Right ventricle myocardium inferior (tissue), 1 donor: Measurements from ENCODE around the gene DUOX2. TPM values are rescaled to one million over a fixed set of nuclear protein-coding genes. Genes with fewer than 3 reads are reported as not detected.
"Not testable (repeated sequence)": the region's sequence is repeated elsewhere in the genome, so short reads cannot be mapped to it uniquely, and the experiment has no call there.

Experiments used
- ATAC-seq: fragments of 200-7000 bp; cut with Tn5 transposase; one replicate; pipeline ENCODE4 v1.9.1; 2020; ENCODE audit warnings: mild to moderate bottlenecking, moderate library complexity
- DNase-seq: peaks from one replicate; pipeline ENCODE4 v3.0.0; 2021; ENCODE audit errors: missing footprints
- intact Hi-C: fragments of 100-400 bp; cut with DNase I; formaldehyde crosslinking; loops from one replicate; pipeline ENCODE4 v1.11.0; 2022
- total RNA-seq: library from RNA; stranded (reverse); fragmentation: NEBNext Ultra II Directional; extraction: Animal tissue kit (Norgen Biotek cat#: 25700); gene quantifications from one replicate; pipeline ENCODE4 v1.2.1, GENCODE V29; 2021
- donor health status: DM: no; HTN: yes; CAD: no; lungs with severe emphysema.

Gene DUOX2
- total RNA-seq, 1 donor from 2014 or later, result 0.08 TPM

DNA sequence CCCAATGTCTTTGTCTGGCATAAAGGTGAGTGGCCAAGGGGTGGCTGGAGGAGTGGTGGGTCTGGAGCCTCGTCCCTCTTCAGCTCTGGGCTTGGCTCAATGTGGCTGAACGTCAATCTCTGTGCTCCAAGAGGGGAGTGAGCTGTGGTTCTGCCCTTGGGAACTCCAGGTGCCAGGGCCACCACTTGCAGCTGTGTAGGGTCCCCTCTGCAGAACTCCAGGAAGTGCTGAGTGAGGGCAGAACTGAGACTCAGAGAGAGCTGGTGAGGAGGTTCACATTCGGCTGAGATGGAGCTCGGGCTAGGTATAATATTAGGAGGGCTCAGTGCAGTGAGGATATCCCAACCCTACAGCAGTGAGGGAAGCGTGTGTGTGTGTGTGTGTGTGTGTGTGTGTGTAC is 27.4 kb upstream of the DUOX2 start:
- intact Hi-C loops, result no loop called here
- no peak for DNase-seq
- no peak for ATAC-seq

DNA sequence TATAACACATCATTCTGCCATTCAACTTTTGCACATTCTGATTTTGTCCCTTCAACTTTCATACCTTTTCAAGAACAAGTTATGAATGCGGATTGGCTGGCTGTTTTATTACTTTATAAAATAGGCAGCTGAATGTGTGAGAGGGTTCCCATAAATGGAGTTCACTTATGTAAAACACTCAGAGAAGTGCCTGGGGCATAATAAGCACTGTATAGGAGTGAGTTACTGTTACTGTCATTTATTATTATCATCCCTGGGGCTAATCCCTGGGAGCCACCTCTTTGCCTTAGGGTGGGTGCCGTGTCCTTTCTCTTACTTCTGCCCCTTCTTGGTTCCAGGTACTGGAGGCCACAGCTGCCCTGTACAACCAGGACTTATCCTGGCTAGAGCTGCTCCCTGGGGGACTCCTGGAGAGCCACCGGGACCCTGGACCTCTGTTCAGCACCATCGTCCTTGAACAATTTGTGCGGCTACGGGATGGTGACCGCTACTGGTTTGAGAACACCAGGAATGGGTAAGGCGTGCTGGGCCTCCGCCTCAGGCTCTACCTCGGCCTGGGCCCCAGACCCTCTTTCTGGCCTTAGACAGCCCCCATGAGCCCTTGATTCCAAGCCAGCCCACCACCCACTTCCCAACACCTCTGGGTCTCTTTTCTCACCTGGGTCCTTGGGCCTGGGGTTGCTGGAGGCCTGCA is 26.7 kb upstream of the DUOX2 start:
- intact Hi-C loops, result no loop called here
- ATAC-seq (no peak), DNase-seq (peak; percentile 68)

GRCh38 chr15:45139770-45140169 is 25.8 kb upstream of the DUOX2 start:
- intact Hi-C loops, result no loop called here

GRCh38 chr15:45138814-45139765 is 25.1 kb upstream of the DUOX2 start:
- DNase-seq (peak; percentile 54), ATAC-seq (peak; percentile 38)
- intact Hi-C loops, result no loop called here

More at GRCh38 chr15:45139770-45140169, 25.8 kb upstream of the DUOX2 start:
- ATAC-seq (no peak), DNase-seq (no peak)

- DNase-seq, result no peak
- intact Hi-C loops, result no loop called here
- no peak for ATAC-seq
Measured at GRCh38 chr15:45137703-45138102, 23.7 kb upstream of the DUOX2 start.

GRCh38 chr15:45136378-45136764 is 22.4 kb upstream of the DUOX2 start:
- intact Hi-C loops, result no loop called here
- DNase-seq, result no peak
- ATAC-seq, result no peak

- intact Hi-C loops, DNase-seq, ATAC-seq: not testable (repeated sequence)
Measured at GRCh38 chr15:45135705-45136377, 21.9 kb upstream of the DUOX2 start.

GRCh38 chr15:45134682-45135604 is 21.0 kb upstream of the DUOX2 start:
- no peak for DNase-seq
- intact Hi-C loops, result no loop called here
- peak; percentile 47 for ATAC-seq

DNA sequence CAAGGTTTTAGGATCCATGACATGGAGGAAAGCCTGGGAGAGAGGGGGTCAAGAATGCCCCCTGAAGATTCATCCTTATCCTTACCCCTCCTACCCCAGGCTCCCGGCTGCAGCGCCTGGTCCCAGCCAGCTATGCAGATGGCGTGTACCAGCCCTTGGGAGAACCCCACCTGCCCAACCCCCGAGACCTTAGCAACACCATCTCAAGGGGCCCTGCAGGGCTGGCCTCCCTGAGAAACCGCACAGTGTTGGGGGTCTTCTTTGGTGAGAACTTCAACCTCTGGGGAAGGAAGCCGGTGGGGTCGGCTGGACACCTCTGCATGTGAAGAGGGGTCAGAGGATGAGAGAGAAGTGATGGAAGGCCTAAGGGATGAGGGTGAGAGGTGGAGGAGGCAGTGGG is 20.1 kb upstream of the DUOX2 start:
- ATAC-seq (no peak), DNase-seq (no peak)
- intact Hi-C loops, result no loop called here

GRCh38 chr15:45133561-45133920 is 19.6 kb upstream of the DUOX2 start:
- no peak for ATAC-seq
- intact Hi-C loops, result no loop called here
- no peak for DNase-seq

DNA sequence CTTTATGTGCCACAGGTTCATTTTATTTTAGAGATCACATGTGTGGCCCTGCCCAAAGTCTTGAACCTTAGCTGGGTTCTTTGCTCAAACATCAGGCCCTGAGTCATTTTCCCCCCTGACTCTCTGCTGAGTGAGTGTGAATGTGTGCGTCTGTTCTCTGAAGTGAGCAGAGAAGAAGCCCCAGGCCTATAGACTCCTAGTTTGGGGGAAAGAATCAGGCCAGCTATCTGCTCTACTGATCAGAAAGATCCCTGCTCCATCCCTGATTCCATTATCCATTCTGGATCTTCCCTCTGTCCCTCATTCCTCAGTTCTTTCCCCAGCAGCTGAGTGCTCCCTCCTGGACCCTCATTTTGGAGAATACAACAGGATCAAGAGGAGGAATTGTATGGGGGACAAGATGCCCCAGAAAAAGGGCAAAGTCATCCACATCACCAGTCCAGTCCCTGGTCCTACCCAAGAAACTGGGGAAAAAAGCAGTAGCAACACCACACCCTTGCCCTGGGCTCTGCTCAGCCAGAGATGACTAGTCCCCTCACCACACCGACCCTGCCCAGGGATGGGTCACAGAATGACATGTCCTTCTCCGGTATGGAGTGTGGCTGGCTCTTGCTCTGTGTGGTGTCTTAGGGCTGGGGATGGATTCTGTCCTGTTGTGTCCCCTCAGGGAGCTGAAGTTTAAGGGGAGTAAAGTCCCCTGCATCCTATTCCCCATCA is 19.0 kb upstream of the DUOX2 start:
- ATAC-seq, result no peak
- DNase-seq, result no peak
- intact Hi-C loops, result no loop called here

DNA sequence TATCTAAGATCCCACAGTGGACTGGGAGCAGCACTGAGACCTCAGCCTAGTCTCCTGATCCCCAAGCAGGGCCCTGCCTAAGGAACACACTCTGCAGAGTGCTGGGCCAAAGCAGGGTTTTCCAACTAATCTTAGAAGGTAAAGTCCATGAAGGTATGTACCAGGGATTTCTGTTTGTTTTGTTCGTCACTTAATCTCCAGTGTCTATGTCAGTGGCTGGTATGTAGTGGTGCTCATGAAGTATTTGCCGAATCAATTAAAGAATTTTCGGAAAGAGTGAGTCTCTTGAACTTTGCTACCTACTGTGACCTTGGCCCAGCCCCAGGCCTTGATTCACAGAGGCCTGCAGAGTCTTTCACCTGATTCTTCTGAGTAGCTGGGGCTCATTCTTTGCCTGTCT is 17.5 kb upstream of the DUOX2 start:
- no peak for ATAC-seq
- DNase-seq, result no peak
- intact Hi-C loops, result no loop called here

- intact Hi-C loops, result no loop called here
- ATAC-seq, result no peak
- DNase-seq, result no peak
Measured at GRCh38 chr15:45130291-45131000, 16.5 kb upstream of the DUOX2 start.

GRCh38 chr15:45129651-45130129 is 15.7 kb upstream of the DUOX2 start, which contains the start of the genes DUOX1 and DUOXA1:
DUOX1 (plus strand) TSS chr15:45129994; CDS start chr15:45131967, 1,973 bp downstream.
DUOXA1 (minus strand) TSS chr15:45129879; CDS start chr15:45123014, 6,865 bp downstream.
- ATAC-seq (peak; percentile 87), DNase-seq (peak; percentile 67)
- intact Hi-C loops, result no loop called here

DNA sequence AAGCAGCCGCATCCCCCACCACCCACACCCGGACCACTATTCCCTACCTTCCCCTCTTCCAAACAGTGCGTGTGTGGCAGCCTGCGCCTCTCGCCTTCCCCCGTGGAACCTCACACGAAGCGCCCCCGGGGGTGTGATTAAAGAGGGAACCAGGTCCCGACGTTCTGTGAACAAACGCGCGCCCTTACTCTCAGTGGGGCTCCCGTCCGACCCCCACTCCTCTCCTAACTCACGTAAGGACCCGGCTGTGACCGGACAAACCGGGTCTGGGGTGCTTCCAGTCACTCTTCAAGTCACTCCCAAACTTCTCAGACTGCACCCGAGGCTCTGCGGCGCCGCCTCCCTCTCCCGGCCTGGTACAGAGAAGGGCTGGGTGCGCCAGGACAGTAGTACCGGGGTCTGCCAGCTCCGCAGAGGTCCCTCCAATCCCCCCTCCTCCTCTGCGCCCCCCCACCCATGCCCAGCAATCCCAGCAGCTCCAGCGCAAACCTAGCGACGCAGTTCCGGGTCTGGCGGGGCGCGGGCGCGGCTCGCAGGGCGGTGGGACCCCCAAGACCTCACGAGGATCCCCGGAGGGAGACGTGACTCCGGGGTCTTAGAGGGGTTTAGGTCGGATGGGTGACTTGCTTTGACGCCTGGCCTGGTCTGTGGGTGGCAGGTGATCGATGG is 15.1 kb upstream of the DUOX2 start:
- ATAC-seq (peak; percentile 29), DNase-seq (no peak)
- intact Hi-C loops, result no loop called here

- ATAC-seq (no peak), DNase-seq (no peak)
- intact Hi-C loops, result no loop called here
Measured at GRCh38 chr15:45126535-45127158, 12.7 kb upstream of the DUOX2 start.
